ENCODE results near the gene SCAF1. TPM values are rescaled to one million over a fixed set of nuclear protein-coding genes. Genes with fewer than 3 reads are reported as not detected.

SCAF1 gene
- total and polyA plus RNA-seq, 2 donors (not counting 1 experiment from before 2014, with no cell fraction given), result 17.1 to 68.3 TPM

DNA sequence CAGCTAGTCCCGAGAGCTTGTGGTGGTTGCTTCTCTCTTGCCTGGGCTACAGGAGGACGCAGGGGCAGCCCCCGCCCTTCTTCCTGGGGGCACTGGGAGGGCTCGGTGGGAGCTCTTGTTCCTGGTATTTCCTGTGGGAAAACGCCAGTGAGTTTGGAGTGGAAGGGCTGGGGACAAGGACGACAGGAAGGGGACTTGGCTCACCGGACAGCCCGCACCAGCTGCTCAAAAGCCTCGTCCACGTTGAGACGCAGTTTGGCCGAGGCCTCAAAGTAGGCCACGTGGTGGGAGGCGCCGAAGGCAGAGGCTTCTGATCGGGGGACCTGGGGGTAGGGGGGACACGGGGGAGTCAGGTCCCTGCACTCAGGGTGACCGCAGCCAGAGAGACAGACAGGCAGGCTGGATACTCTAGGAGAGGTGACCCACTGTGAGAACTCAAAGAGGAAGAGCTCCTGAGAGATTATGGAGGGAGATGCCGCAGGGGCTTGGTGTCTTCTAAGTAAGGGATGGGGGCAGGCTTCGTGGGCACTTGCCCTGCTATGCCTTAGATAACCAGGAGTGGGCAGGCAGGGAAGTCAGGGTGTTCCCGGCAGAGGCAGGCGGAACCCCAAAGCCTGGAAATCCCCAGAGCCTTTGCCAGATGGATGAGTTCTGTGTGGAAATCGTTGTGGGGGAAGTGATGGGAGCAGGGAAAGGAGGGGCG is 6.3 kb upstream of the SCAF1 start:
- no peak overlapping the region for H2AFZ ChIP-seq (ENCODE audit: insufficient read depth, low read depth, low read length, poor library complexity, severe bottlenecking)
- no peak overlapping the region for H3K27ac ChIP-seq (ENCODE audit: low read length in 2 of 2)
- TF ChIP-seq, protein P1, sequence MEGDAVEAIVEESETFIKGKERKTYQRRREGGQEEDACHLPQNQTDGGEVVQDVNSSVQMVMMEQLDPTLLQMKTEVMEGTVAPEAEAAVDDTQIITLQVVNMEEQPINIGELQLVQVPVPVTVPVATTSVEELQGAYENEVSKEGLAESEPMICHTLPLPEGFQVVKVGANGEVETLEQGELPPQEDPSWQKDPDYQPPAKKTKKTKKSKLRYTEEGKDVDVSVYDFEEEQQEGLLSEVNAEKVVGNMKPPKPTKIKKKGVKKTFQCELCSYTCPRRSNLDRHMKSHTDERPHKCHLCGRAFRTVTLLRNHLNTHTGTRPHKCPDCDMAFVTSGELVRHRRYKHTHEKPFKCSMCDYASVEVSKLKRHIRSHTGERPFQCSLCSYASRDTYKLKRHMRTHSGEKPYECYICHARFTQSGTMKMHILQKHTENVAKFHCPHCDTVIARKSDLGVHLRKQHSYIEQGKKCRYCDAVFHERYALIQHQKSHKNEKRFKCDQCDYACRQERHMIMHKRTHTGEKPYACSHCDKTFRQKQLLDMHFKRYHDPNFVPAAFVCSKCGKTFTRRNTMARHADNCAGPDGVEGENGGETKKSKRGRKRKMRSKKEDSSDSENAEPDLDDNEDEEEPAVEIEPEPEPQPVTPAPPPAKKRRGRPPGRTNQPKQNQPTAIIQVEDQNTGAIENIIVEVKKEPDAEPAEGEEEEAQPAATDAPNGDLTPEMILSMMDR (IDR thresholded peaks at IDR 0.05), result no peak
- ChIA-PET CTCF (no interaction called here), POLR2A (no interaction called here)
- ATAC-seq (ENCODE audit: low read depth), result no peak
- WGBS (ENCODE audit: insufficient coverage), result 79% methylated on average over 23 of the region's 24 CpGs
- H3K27me3 ChIP-seq (replicated peaks in 1 of 4; ENCODE audit: control extremely low read depth in 1 of 4, control insufficient read depth in 3 of 4, insufficient read depth in 4 of 4, low read length in 3 of 4), result no peaks in the 10 kb centered on the region
- no peak overlapping the region for H3K4me3 ChIP-seq (ENCODE audit: control extremely low read depth in 1 of 5, extremely low read depth in 1 of 5, insufficient read depth in 1 of 5, low read depth in 2 of 5, low read length in 4 of 5)
- Mint-ChIP-seq H3K4me3 (no peak overlapping the region), H3K4me1 (peaks cover 18% of the 10 kb centered on the region), H3K27ac (no peak overlapping the region), H3K27me3 (no peaks in the 10 kb centered on the region), H3K9me3 (ENCODE audit: insufficient read depth) (no peaks in the 10 kb centered on the region)
- H3K79me2 ChIP-seq (ENCODE audit: control insufficient read depth, insufficient read depth, low read length), result peaks cover 3% of the 10 kb centered on the region
- no peaks in the 10 kb centered on the region for H3K36me3 ChIP-seq (replicated peaks in 1 of 2; ENCODE audit: control extremely low read depth in 1 of 2, control insufficient read depth in 1 of 2, extremely low read depth in 1 of 2, insufficient read depth in 2 of 2, low read length in 1 of 2)
- no peak for DNase-seq
- intact Hi-C loops (cut with micrococcal nuclease), result no loop called here
- no peak overlapping the region for H3K9ac ChIP-seq (ENCODE audit: low read length)
- H3K4me2 ChIP-seq (replicated peaks; ENCODE audit: low read depth, low read length, poor library complexity, severe bottlenecking), result no peak overlapping the region
- no peaks in the 10 kb centered on the region for H3K9me3 ChIP-seq (ENCODE audit: control extremely low read depth in 1 of 3, control insufficient read depth in 2 of 3, insufficient read depth in 1 of 3, low read length in 2 of 3)
- peaks cover 16 to 22% of the 10 kb centered on the region in 2 donors for H3K4me1 ChIP-seq (ENCODE audit: control insufficient read depth in 2 of 2, insufficient read depth in 2 of 2, low read length in 2 of 2)
- no peaks in the 10 kb centered on the region for H4K20me1 ChIP-seq (ENCODE audit: control insufficient read depth, insufficient read depth, low read length, poor library complexity, severe bottlenecking)

DNA sequence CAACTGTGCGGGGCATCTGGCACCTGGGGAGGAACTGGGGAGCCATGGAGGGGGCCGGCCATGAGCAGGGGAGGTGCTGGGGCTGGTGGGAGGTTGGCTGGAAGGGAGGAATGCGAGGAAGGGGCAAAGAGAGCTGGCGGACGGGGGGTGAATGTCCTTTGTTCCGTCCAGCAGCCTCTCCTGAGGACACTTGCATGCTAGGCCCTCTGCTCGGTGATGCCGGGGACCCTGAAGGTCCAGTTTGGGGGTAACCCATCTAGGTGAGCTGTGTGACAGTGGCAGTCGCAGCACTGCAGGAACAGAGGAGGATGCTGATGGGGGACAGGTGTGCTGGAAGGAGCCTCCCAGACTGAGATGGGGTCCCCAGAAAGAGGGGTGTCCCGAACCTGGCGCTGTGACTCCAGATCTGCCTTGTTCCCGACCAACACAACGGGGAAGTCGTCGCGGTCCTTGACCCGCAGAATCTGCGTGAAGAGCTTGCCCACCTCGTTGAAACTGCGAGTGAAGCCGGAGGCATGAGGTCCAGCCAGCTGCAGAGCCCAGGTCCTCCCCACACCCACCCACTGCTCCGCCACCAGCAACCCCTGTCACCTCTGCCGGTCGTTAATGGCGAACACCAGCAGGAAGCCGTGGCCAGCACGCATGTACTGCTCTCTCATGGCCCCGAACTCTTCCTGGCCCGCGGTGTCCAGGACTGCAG is 5.6 kb upstream of the SCAF1 start:
- ATAC-seq (ENCODE audit: low read depth) (no peak), DNase-seq (no peak)
- 85% methylated on average over 28 of the region's 30 CpGs for WGBS (ENCODE audit: insufficient coverage)
- Histone ChIP-seq H3K36me3 (replicated peaks in 1 of 2; ENCODE audit: control extremely low read depth in 1 of 2, control insufficient read depth in 1 of 2, extremely low read depth in 1 of 2, insufficient read depth in 2 of 2, low read length in 1 of 2) (no peaks in the 10 kb centered on the region), H2AFZ (ENCODE audit: insufficient read depth, low read depth, low read length, poor library complexity, severe bottlenecking) (no peak overlapping the region), H3K4me1 (ENCODE audit: control insufficient read depth in 2 of 2, insufficient read depth in 2 of 2, low read length in 2 of 2) (peaks cover 23 to 29% of the 10 kb centered on the region in 2 donors), H3K9me3 (ENCODE audit: control extremely low read depth in 1 of 3, control insufficient read depth in 2 of 3, insufficient read depth in 1 of 3, low read length in 2 of 3) (no peaks in the 10 kb centered on the region), H3K79me2 (ENCODE audit: control insufficient read depth, insufficient read depth, low read length) (peaks cover 10% of the 10 kb centered on the region), H3K27ac (ENCODE audit: low read length in 2 of 2) (no peak overlapping the region), H3K27me3 (replicated peaks in 1 of 4; ENCODE audit: control extremely low read depth in 1 of 4, control insufficient read depth in 3 of 4, insufficient read depth in 4 of 4, low read length in 3 of 4) (no peaks in the 10 kb centered on the region), H4K20me1 (ENCODE audit: control insufficient read depth, insufficient read depth, low read length, poor library complexity, severe bottlenecking) (no peaks in the 10 kb centered on the region), H3K4me3 (ENCODE audit: control extremely low read depth in 1 of 5, extremely low read depth in 1 of 5, insufficient read depth in 1 of 5, low read depth in 2 of 5, low read length in 4 of 5) (no peak overlapping the region), H3K4me2 (replicated peaks; ENCODE audit: low read depth, low read length, poor library complexity, severe bottlenecking) (no peak overlapping the region), H3K9ac (ENCODE audit: low read length) (no peak overlapping the region)
- CTCF ChIA-PET, result interaction anchor here (0.6 kb wide), 1 partner anchor 132 kb away, joined by 3 read pairs; no protein-coding TSS in a partner anchor
- Mint-ChIP-seq H3K4me1 (peaks cover 22% of the 10 kb centered on the region), H3K9me3 (ENCODE audit: insufficient read depth) (no peaks in the 10 kb centered on the region), H3K27ac (no peak overlapping the region), H3K27me3 (no peaks in the 10 kb centered on the region), H3K4me3 (no peak overlapping the region)
- intact Hi-C loops (cut with micrococcal nuclease), result no loop called here
- no peak for TF ChIP-seq EZH2 (IDR thresholded peaks at IDR 0.05; ENCODE audit: borderline replicate concordance, insufficient read depth, low read depth, low read length, poor library complexity, severe bottlenecking)
- TF ChIP-seq, protein P1 (IDR thresholded peaks at IDR 0.05), result no peak
- POLR2A ChIA-PET, result interaction anchor here (0.5 kb wide), 1 partner anchor 64 kb away, joined by 3 read pairs; no protein-coding TSS in a partner anchor
